Neural cell (in vitro differentiated cells): Measurements from ENCODE around the gene CTSV. TPM values are rescaled to one million over a fixed set of nuclear protein-coding genes. Genes with fewer than 3 reads are reported as not detected.

Source experiments
- H2AFZ ChIP-seq: fragments of 200-600, 300-800 bp; sonication (generic), shearing (Covaris generic); 2 replicates; pipeline ENCODE4 v1.6.0; 2014; ENCODE audit warnings: low read depth, mild to moderate bottlenecking, antibody characterized with exemption, low read length, moderate library complexity
- H3F3A ChIP-seq: fragments of 200-600 bp; shearing (Covaris generic); 2 replicates; pipeline ENCODE4 v1.6.1; 2016; ENCODE audit warnings: mild to moderate bottlenecking, moderate library complexity, mixed read lengths, antibody characterized with exemption, low read length; ENCODE audit not compliant: insufficient read depth, poor library complexity, severe bottlenecking
- H3K27ac ChIP-seq: fragments of 200-600, 300-800 bp; sonication (generic), shearing (Covaris generic); 2 replicates; pipeline ENCODE4 v1.5.1; 2014; ENCODE audit warnings: mild to moderate bottlenecking, low read length, moderate library complexity
- H3K27me3 ChIP-seq: fragments of 300-800, 200-600 bp; sonication (generic), shearing (Covaris generic); 2 replicates; pipeline ENCODE4 v1.6.0; 2014; ENCODE audit warnings: mild to moderate bottlenecking, low read depth, low read length, moderate library complexity; ENCODE audit not compliant: insufficient read depth
- H3K36me3 ChIP-seq: fragments of 300-800, 200-600 bp; sonication (generic), shearing (Covaris generic); 2 replicates; pipeline ENCODE4 v1.5.1; 2014; ENCODE audit warnings: mild to moderate bottlenecking, antibody characterized with exemption, low read length, moderate library complexity; ENCODE audit not compliant: insufficient read depth
- H3K4me2 ChIP-seq: fragments of 300-800, 200-600 bp; sonication (generic), shearing (Covaris generic); 2 replicates; pipeline ENCODE4 v1.6.0; 2014; ENCODE audit warnings: mild to moderate bottlenecking, low read length
- H3K4me3 ChIP-seq: fragments of 300-800, 200-600 bp; sonication (generic), shearing (Covaris generic); 2 replicates; pipeline ENCODE4 v1.5.1; 2014; ENCODE audit warnings: mild to moderate bottlenecking, low read length, moderate library complexity
- H3K79me2 ChIP-seq: fragments of 200-600 bp; shearing (Covaris generic); replicated peaks from 2 replicates; pipeline ENCODE4 v1.6.0; 2014; ENCODE audit warnings: mild to moderate bottlenecking, low read length, moderate library complexity; ENCODE audit not compliant: insufficient read depth
- H3K9ac ChIP-seq: fragments of 300-800, 200-600 bp; sonication (generic), shearing (Covaris generic); 2 replicates; pipeline ENCODE4 v1.6.1; 2016; ENCODE audit warnings: mild to moderate bottlenecking, low read length, mixed read lengths
- H3K9me2 ChIP-seq: fragments of 200-600 bp; shearing (Covaris generic); 2 replicates; pipeline ENCODE4 v1.6.1; 2016; ENCODE audit warnings: mild to moderate bottlenecking, low read length, mixed read lengths; ENCODE audit not compliant: insufficient read depth
- H3K9me3 ChIP-seq: fragments of 200-600, 300-800 bp; sonication (generic), shearing (Covaris generic); 2 replicates; pipeline ENCODE4 v1.6.1; 2016; ENCODE audit warnings: mild to moderate bottlenecking, mixed run types, low read length, moderate library complexity, mixed read lengths
- H4K20me1 ChIP-seq: fragments of 200-600 bp; shearing (Covaris generic); 2 replicates; pipeline ENCODE4 v1.6.1; 2016; ENCODE audit warnings: mild to moderate bottlenecking, mixed run types; ENCODE audit not compliant: insufficient read depth
- EP300 ChIP-seq: fragments of 450-650 bp; conservative IDR thresholded peaks from 2 replicates; pipeline ENCODE4 v1.6.1; 2014; ENCODE audit warnings: antibody characterized with exemption, mild to moderate bottlenecking, moderate library complexity; ENCODE audit not compliant: poor library complexity, severe bottlenecking
- EZH2 ChIP-seq: fragments of 200-600, 300-800 bp; shearing (Covaris generic), sonication (generic); IDR thresholded peaks from 2 replicates; pipeline ENCODE4 v1.6.1; 2014; ENCODE audit warnings: antibody characterized with exemption, low read length, borderline replicate concordance, mild to moderate bottlenecking; ENCODE audit not compliant: insufficient read depth, poor library complexity, severe bottlenecking
- MXI1 ChIP-seq: fragments of 450-650 bp; conservative IDR thresholded peaks from 2 replicates; pipeline ENCODE4 v1.6.1; 2014; ENCODE audit warnings: antibody characterized with exemption, mild to moderate bottlenecking; ENCODE audit not compliant: poor library complexity, severe bottlenecking
- POLR2AphosphoS5 ChIP-seq: IDR thresholded peaks from 2 replicates; pipeline ENCODE4 v1.6.1; 2012
- RAD21 ChIP-seq: fragments of 450-650 bp; conservative IDR thresholded peaks from 2 replicates; pipeline ENCODE4 v1.6.1; 2014; ENCODE audit warnings: antibody characterized with exemption, mild to moderate bottlenecking, moderate library complexity
- SMC3 ChIP-seq: fragments of 450-650 bp; conservative IDR thresholded peaks from 2 replicates; pipeline ENCODE4 v1.6.1; 2014; ENCODE audit warnings: antibody characterized with exemption, mild to moderate bottlenecking, moderate library complexity; ENCODE audit not compliant: poor library complexity
- TAF1 ChIP-seq: IDR thresholded peaks from 2 replicates; pipeline ENCODE4 v1.6.1; 2012; ENCODE audit warnings: low read depth
- polyA plus RNA-seq: library from polyadenylated mRNA; depleted of rRNA; stranded (reverse); fragments of >200 nt; gene quantifications from 2 replicates; pipeline ENCODE4 v1.2.3, GENCODE V29; 2014
- TF ChIP-seq, protein P1 (sequence below): IDR thresholded peaks from 2 replicates; pipeline ENCODE4 v1.6.1; 2012; ENCODE audit warnings: borderline replicate concordance
- TF ChIP-seq, protein P2 (sequence below): fragments of 450-650 bp; IDR thresholded peaks from 2 replicates; pipeline ENCODE4 v1.5.1; 2014; ENCODE audit warnings: antibody characterized with exemption, mild to moderate bottlenecking, moderate library complexity; ENCODE audit not compliant: poor library complexity, severe bottlenecking

CTSV gene
- polyA plus RNA-seq, 1 donor from 2014 or later, result 1.8 TPM

DNA sequence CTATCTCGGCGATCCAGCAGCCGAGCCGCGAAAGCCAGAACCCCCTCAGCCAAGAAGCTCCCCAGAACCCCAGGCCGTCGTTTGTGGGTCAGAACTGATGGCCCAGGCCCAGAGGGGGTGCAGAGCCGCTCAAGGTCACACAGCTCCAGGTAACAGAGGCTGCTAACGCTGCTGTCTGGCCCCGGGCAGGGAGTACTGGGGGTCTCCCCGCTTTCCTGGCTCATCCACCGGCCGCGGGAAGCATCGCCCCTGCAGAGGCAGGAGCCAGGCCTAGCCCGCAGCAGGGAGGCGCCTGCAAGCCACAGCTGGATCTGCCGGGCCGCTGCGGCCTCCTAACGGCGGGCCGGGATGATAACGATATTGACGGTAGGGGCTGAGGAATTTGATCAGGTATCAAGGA, 39.4 kb upstream of the CTSV start:
- Histone ChIP-seq H2AFZ (no peak overlapping the region), H3K27ac (no peak overlapping the region), H3K36me3 (no peaks in the 10 kb centered on the region), H3K4me2 (no peak overlapping the region), H4K20me1 (no peaks in the 10 kb centered on the region), H3K9me3 (no peaks in the 10 kb centered on the region), H3K4me3 (no peak overlapping the region), H3F3A (no peaks in the 10 kb centered on the region), H3K27me3 (no peaks in the 10 kb centered on the region), H3K9me2 (no peaks in the 10 kb centered on the region), H3K9ac (no peak overlapping the region), H3K79me2 (no peaks in the 10 kb centered on the region)
- TF ChIP-seq EZH2 (no peak), SMC3 (no peak), TAF1 (no peak), EP300 (no peak), RAD21 (no peak), POLR2AphosphoS5 (no peak), MXI1 (no peak)
- TF ChIP-seq, protein P1, sequence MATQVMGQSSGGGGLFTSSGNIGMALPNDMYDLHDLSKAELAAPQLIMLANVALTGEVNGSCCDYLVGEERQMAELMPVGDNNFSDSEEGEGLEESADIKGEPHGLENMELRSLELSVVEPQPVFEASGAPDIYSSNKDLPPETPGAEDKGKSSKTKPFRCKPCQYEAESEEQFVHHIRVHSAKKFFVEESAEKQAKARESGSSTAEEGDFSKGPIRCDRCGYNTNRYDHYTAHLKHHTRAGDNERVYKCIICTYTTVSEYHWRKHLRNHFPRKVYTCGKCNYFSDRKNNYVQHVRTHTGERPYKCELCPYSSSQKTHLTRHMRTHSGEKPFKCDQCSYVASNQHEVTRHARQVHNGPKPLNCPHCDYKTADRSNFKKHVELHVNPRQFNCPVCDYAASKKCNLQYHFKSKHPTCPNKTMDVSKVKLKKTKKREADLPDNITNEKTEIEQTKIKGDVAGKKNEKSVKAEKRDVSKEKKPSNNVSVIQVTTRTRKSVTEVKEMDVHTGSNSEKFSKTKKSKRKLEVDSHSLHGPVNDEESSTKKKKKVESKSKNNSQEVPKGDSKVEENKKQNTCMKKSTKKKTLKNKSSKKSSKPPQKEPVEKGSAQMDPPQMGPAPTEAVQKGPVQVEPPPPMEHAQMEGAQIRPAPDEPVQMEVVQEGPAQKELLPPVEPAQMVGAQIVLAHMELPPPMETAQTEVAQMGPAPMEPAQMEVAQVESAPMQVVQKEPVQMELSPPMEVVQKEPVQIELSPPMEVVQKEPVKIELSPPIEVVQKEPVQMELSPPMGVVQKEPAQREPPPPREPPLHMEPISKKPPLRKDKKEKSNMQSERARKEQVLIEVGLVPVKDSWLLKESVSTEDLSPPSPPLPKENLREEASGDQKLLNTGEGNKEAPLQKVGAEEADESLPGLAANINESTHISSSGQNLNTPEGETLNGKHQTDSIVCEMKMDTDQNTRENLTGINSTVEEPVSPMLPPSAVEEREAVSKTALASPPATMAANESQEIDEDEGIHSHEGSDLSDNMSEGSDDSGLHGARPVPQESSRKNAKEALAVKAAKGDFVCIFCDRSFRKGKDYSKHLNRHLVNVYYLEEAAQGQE, result no peak
- TF ChIP-seq, protein P2, sequence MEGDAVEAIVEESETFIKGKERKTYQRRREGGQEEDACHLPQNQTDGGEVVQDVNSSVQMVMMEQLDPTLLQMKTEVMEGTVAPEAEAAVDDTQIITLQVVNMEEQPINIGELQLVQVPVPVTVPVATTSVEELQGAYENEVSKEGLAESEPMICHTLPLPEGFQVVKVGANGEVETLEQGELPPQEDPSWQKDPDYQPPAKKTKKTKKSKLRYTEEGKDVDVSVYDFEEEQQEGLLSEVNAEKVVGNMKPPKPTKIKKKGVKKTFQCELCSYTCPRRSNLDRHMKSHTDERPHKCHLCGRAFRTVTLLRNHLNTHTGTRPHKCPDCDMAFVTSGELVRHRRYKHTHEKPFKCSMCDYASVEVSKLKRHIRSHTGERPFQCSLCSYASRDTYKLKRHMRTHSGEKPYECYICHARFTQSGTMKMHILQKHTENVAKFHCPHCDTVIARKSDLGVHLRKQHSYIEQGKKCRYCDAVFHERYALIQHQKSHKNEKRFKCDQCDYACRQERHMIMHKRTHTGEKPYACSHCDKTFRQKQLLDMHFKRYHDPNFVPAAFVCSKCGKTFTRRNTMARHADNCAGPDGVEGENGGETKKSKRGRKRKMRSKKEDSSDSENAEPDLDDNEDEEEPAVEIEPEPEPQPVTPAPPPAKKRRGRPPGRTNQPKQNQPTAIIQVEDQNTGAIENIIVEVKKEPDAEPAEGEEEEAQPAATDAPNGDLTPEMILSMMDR, result no peak

DNA sequence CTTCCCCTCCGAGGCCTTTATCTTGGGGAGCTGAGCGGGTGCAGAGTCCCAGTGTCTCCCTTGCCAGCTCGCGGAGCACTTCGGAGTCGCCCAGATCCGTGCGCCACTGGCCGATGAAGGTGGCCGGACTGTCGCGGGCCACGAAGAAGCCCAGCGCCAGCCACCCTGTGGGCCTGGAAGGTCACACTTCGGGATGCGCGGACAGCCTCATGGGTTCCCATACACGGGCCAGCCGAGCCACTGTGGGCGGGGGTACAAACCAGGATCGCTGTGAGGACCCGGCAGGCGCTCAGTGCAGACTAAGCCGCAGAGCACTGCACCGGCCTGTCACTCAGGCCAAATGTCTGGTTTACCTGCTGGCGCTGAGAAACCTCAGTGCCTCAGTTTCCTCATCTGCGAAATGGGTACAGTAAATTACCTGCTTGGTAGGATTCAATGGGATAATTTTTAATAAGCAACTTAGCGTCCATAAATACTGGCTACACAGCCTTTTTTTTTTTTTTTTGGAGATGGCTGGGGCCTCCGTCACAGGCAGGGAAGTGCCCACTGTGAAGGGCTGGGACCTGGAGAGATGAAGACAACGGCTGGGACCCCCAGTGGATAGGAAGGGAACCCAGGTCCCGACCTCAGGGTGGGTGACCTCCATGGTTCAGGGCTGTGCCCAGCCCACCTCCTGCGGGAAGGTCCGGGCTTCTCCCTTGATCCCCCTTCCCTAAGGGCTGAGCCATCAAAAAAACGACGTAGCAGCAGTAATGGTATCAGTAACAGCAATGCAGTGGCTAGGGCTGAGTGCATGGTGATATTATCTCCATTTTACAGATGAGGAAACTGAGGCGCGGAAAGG, 38.7 kb upstream of the CTSV start:
- no peaks in the 10 kb centered on the region for H3K36me3 ChIP-seq
- no peaks in the 10 kb centered on the region for H4K20me1 ChIP-seq
- H3K4me3 ChIP-seq, result no peak overlapping the region
- no peak overlapping the region for H3K9ac ChIP-seq
- H3K9me3 ChIP-seq, result no peaks in the 10 kb centered on the region
- no peaks in the 10 kb centered on the region for H3K9me2 ChIP-seq
- TF ChIP-seq RAD21 (no peak), POLR2AphosphoS5 (no peak), MXI1 (no peak), SMC3 (no peak), EZH2 (no peak), EP300 (no peak), TAF1 (no peak)
- TF ChIP-seq, protein P2, result no peak
- TF ChIP-seq, protein P1, result no peak
- no peak overlapping the region for H3K27ac ChIP-seq
- H3K27me3 ChIP-seq, result no peaks in the 10 kb centered on the region
- H3K79me2 ChIP-seq, result no peaks in the 10 kb centered on the region
- no peak overlapping the region for H2AFZ ChIP-seq
- no peaks in the 10 kb centered on the region for H3F3A ChIP-seq
- no peak overlapping the region for H3K4me2 ChIP-seq
